Suppressor macrophage treated with lipopolysaccharide for 1 hour (primary cell): ENCODE data around the gene C2CD3.
A peak's percentile ranks its signal among the peaks of the same experiment; 100 is the strongest.

Experiments
- DNase-seq, 3 donors: peaks; one replicate each; pipeline ENCODE4 v3.0.0-alpha.2; 2020 to 2022

The C2CD3 gene, protein sequence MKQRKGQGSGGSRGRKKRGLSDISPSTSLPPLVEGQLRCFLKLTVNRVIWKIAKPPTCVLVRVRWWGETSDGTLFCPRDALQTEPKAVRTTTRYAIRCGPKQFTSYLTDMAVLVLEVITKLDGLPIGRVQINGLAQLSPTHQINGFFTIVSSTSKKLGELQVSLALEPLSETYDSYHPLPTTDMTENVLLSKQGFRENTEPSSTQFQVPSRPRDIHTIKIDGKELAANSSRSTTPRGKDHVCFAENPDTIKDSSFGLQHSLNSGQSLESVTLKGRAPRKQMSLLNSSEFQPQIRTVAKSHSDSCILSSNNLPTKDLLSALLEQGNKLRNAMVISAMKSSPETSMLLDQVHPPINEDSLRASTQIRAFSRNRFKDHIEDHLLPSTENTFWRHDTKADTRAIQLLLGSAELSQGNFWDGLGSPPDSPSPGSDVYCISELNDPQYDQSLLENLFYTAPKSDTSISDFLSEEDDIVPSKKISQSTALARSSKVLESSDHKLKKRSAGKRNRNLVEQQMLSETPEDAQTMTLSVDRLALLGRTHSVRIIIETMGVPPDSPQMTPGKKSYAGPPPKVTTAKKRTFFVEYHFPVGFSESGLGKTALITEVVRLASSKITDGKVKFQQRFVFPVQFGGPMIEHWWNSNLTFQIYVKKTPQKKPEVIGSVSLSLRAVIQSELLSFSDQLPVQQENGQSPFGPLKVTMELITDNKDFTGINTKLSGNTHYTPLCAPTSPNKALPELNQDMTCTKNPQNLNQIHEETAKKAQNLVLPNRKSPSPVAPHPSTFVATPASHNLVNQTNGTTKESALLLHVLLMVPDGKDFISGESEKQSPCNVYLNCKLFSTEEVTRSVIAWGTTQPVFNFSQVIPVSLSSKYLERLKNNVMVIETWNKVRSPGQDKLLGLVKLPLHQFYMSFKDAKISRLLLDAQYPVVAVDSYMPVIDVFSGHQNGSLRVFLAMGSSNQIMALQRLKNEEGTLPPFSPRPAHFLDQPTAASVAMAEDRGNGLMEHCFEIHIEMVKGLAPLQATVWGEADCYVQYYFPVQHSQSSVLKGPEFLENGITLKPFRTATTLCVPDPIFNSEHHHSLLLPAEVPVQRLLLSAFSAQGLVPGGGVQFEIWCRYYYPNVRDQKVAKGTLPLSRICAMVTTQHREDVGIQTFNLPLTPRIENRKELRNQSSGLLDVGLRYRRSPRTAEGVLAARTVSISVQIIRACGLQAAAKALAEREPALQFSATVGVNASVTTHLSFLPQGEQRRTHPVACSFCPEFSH (N-terminal part only)

DNA sequence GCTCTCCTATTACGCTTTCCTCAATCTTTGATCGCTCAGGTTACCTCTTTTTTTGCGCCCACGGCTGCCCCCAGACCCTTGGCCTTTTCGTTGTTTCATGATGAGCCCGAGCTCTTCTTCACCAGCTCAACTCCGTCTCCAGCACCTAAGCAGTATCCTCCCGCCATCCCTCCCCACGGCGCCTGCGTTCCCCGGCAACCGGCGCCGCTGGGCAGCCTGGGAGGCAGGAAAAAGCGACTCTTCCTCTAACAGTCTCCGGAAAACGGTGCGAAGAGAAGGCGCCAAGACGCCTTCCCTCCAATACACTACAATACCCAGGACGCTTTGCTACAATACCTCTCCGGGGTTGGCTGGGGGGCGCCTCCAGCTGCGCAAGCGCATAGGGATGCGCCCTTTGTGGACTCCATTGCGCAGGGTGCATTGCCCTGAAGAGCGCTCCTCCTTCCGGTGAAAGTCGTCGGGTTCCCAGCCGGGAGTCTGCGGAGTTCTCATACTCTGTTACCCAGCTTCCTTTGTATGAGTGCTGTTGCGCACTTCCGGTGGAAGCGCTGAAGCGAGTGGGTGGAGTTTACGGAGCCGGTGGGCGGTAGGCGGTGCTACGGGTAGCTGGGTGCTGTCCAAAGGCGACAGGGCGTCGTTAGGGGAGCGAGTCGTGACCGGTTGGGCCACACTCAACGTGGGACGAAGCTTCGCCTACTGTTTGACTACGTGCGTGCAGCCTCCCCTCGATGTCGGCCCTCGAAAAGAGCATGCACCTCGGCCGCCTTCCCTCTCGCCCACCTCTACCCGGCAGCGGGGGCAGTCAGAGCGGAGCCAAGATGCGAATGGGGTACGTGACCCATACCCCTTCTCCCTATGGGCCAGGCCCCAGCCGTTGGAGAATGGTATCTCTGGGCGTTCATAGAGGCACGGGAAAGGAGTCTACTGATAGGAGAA, at the start of gene C2CD3, which contains the start of gene PPME1:
TSS of gene C2CD3 (minus strand) at position 309 of the 936 bp plus-strand sequence. CDS start at position 99, 210 bp downstream.
TSS of gene PPME1 (plus strand) at position 596 of the 936 bp plus-strand sequence. CDS start at position 729, 133 bp downstream.
- DNase-seq: peak; percentile 98 to 100 (median 99)

DNA sequence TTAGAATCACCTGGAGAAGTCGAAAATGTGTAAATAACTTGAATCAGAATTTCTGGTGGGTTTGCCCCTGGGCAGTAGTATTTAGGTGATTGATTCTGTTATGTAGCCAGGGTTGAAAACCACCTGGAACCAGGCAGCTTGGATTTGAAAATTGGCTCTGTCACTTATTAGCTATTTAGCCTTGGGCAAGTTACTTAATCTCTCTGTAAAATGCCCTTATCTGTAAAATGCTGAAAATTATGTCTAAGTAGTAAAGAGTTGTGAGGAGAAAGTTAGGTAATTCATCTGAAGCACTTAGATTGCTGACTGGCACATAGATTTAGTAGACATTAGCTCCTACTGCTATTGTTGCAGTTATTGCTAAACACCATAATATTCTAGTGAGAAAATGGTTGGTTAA, 49.6 kb upstream of the C2CD3 start:
- no peak for DNase-seq

DNA sequence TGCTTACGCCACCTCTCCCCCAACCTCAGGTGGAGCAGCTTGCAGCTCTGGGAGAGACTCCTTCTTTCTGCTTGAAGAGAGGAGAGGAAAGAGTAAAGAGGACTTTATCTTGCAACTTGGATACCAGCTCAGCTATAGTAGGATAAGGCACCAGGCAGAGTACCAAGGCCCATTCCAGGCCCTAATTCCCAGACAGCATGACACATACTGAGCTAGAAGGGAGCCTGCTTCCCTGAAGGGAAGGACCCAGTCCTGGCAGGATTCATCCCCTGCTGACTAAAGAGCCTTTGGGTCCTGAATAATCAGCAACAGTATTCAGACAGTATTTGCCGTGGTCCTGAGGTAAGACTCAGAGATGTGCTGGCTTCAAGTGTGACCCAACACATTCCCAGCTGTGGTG, 41.7 kb upstream of the C2CD3 start:
- no peak for DNase-seq

DNA sequence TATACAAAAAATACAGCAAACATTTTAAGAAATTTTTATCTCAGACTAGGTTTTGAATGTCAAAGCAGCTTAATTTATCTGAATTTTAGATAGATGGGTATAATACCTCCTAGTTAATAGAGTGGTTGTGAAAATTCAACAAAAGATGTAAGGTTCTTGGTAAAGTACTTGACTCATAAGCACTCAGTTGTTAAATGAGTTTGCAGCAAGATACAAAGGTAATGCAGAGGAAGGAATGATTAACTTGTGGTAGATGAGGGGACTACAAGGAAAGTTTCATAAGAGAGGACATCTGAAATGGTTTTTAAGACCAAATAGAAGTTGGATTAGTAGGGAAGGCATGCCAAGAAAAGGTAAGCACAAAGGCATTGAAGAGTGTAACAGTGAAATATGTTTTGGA, 37.7 kb upstream of the C2CD3 start:
- DNase-seq: no peak

DNA sequence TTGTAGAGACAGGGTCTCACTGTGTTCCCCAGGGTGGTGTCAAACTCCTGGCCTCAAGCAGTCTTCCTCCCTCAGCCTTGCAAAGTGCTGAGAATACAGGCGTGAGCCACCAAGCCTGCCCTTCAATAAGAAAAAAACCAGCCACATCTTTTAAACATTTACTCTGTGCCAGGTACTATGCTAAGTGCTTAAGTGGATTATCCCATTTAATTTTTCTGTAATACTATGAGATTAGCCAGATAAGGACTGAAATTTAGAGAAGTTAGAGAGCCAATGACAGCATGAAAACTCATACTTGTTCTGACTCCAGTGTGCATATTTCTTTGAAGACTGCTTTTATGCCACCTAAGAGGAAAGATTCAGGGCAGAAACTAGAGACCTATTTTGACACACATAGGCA, 35.9 kb upstream of the C2CD3 start:
- DNase-seq: no peak

DNA sequence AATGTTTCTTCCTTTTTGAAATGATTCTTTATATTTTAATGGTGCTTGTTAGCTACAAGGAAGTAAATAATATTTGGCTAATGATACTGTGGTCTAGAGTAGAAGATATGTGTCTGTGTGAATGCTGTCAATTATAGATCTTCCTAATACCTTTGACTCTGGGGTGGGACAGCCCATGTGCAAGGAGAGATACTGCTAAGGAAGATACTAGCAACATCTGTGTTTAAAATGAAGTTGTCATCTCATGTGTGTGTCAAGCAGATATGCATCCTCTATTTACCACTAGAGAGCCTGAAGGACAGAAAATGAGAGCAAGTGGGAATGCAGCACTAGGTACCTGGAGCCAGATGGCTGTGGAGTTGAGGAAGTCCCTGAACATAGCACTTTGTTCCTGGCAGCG, 34.4 kb upstream of the C2CD3 start:
- DNase-seq: no peak

DNA sequence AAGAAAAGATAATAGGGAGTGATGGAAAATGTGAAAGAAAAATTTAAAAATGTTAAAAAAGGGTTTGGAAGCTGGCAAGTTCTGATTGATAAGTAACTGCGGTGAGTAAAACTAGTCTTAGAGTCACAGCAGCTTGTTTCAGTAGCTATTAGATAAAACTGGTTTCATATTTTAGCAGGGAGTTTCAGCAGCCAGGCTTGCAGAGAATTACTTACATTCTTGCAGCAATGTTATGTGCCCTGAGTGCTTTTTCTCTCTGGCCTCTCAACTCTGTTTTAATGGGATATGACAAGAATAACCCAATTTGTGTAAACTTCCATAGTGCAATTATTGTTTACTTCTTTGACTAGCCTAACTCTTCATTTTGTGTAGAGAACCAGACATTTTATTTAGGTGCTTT, 33.9 kb upstream of the C2CD3 start:
- no peak for DNase-seq

DNA sequence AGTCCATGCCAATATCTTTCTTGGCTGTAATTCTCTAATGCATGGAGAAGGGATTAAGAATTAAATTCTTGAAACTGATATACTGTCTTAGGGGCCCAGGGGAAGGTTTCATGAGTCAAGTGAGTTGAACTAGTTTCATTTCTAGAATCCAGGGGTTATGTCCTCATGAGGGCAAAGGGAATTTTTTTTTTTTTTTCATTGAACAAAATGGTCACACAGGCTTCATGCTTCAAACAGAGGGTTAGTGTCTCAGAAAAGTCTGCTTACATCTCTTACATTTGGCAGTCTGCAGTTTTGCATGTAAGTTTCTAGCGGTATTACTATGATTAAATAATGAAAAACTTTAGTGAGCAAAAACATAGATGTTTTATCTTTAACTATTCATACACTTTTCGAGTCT, 33.2 kb upstream of the C2CD3 start:
- no peak for DNase-seq

DNA sequence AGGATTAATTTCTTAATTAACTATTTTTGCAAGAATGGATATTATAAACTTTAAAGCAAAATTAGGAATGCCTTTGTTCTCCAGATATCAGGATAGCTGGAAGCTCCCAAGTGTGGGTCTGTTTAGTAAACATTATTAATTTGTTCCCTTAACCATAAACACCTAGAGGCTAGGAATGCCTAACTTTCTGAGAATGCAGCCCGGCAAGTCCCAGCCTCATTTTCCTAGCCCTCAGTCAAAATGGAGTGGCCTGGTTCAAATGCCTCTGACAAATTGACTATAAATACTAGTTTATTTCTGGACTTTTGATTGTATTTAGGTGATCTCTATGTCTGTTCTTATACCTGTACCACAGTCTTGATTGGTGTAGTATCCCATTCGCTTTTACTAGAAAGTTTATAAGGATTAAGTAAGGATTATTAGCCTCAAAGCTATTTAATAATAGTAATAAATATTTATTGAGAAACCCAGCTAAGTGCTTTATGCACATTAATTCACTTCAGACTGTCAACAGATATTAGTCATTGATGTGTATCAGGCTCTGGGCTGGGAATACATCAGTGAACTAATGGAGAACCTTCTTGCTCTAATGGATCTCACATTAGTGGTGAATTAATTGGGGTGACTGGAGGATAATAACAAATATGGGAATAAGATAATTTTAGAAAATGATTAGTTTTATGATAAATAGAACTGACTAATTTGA, 26.1 kb upstream of the C2CD3 start:
- no peak for DNase-seq

DNA sequence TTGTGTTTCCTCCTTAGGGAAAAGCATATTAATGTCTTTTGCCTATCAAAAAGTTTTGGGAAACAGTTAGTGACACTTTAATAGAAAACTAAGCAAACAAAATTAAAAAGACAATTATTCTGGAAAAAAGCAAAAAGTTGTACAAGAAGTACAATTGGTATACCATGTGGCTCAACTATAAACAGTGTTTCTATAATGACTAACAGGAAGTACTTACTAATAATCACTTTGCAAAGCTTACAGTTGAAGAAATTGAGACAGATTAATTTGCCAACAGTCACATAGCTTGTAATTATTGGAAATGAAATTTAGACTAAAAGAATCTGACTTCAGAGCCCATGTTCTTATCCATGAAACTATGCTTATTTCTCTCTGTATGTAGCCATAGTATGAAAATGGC, 25.0 kb upstream of the C2CD3 start:
- peak in 2 of 3 donors; percentile 43 to 44 for DNase-seq

DNA sequence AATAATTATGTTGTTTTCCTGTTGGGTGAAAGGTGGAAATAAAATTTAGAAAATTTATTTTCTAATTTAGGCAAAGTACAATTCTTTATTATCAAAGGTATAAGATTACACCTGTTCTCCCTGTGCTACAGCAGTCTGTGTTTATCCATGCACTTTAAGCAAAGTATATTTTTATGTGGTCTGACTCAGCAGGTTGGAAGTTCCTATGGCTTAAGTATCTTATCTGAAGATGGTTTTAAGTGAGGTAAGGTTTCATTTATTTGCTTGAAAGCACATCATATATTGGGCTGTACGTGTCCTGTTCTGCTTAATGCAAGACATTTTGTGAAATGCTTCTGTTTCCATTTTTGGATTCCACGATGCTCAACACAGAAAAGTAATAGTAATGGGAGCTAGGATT, 14.9 kb upstream of the C2CD3 start:
- DNase-seq: no peak

DNA sequence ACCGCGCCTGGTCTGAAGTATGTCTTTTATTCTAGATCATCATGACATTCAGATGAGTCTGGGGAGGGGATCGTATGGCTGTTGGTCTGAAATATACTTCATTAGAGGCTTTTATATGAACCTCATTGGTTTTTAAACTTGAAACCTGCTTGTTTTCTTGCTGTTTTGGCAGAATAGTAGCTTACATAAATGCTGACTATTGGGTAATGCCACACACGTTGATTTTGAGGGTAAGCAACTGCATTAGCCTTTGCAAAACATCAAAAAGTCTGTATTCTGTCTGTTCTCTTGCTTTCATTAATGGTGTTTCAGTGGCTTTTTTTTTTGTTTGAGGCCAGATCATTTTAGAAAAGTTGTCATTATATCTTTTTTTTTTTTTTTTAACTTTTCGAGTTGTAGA, 14.5 kb upstream of the C2CD3 start:
- no peak for DNase-seq

DNA sequence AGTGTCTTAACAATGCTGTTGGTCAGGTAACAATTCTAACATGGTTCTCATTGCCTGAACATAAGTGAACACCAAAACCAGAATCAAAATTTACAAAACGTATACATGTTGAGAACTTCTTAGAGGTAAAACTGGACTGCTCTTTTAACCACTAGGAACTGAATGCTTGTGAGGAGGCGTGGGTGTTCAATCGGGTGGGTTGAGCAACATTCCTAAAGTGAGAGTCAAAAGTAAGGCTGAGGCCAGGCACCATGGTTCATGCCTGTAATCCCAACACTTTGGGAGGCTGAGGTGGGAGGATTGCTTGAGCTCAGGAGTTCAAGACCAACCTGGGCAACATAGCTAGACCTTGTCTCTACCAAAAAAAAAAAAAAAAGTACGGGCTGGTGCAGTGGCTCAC, 11.8 kb upstream of the C2CD3 start:
- peak in 2 of 3 donors; percentile 18 to 22 for DNase-seq

DNA sequence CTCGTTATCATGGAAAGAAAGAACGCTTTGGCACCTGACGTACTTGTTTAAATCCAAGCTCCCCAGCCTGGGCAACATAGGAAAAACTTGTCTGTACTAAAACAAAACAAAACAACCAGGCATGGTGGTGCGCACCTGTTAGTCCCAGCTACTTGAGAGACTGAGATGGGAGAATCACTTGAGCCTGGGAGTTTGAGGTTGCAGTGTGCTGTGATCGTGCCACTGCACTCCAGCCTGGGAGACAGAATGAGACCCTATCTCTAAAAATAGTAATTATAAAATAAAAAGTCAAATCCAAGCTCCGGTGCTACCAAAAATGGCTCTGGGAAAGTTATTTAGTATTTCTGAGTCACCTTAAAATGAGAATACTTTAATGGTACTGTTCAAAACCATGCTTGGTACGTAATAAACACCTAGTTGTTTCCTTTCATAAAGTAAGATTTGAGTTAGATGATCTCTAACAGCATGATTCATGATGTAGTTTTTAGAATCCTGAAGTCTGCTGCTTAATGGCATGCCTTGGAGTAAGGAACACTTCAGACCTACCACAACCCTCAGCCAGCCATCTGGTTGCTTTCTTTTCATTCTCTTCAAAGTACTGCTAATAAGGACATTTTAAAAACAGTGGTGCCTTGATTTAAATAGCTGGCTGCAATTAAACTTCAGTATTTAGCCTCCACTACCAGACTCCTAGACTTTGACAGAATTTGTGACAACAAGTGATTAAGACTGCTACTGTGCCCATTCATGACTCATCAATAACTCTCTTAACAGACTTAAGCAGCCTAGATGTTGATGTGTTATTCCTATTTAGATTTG, 8.6 kb upstream of the C2CD3 start:
- DNase-seq: no peak

DNA sequence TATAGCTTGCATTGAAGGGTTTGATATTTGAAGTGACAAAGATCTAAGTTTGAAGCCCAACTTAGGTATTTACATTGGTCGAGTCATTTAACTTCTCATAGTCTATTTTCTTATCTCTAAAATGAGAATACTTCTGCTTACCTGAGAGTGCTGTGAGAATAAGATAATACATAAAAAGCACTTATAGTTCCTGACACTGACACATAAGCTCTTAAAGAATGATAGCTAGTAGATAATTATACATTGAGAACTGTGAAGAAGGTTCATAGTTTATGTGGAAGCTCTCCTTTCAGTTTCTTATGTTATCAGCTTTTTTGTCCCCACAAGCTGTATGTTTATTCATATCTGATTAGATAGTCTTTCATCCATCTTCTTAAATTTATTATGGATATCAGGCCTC, 5.1 kb upstream of the C2CD3 start:
- DNase-seq: no peak

DNA sequence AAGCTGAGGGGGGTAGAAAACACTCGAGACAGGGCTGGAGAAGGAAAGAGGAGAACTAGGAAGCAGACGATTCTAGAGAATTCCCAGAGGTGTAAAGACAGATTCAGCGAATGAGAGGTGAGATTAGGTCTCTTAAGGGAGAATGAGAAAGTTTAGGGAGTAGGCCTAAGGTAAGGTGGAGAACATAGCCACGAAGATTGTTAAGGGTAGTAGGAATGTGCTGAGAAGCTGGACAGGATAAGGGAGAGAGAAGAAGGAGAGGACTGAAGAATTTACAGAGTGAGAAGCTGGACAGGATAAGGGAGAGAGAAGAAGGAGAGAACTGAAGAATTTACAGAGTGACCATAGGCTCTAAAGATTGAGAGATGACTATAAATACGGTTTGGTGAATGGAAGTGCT, 1.2 kb upstream of the C2CD3 start:
- DNase-seq: no peak

DNA sequence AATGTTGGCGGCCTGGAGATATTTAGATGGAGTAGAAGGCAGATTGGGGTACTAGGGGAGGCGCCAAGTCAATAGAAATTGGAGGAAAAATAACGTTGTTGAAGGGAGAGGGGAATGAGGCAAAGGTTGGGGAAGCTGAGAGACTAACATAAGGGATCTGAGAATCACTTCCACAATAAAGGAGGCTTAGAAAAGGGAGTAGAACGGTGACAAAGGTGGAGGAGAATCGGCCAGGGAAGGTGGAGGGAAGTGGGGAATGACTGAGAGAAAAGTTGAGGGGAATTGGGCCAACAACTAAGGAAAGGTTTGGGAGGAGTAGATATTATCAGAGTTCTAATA, 797 bp upstream of the C2CD3 start:
- no peak for DNase-seq

DNA sequence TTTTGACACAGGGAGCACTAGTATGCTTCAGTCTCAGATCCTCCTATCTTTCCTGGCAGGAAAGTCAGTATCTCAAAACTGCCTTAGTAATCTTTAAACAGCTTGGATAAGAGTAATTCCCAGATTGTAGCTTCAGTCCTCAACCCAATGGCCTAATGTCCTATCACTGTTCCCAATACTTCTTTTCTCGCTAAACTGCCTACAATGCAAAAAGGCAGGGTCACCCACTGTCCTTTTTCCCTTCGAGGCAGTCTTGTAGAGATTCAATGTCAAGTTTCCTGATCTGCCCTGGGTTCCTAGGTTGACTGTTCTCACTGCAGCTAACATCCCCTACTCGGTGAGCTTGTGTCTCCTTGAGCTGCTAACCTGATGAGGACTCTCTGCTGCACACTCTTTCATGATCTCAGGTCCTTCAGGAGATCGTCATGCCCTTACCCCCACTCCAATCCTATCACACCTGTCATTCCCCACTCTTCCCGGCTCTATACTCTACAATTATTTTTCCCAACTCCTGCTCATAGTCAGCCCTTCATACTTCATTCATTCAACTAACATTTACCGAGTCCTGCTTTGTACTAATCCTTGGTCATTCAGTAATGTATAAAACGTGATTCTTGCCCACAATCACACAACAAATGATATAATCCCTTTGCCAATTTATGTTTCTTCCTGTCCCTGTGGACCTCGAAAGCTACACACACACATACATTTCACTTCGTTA, 904 bp downstream of the C2CD3 start:
- DNase-seq: peak in 1 of 3 donors; percentile 18

DNA sequence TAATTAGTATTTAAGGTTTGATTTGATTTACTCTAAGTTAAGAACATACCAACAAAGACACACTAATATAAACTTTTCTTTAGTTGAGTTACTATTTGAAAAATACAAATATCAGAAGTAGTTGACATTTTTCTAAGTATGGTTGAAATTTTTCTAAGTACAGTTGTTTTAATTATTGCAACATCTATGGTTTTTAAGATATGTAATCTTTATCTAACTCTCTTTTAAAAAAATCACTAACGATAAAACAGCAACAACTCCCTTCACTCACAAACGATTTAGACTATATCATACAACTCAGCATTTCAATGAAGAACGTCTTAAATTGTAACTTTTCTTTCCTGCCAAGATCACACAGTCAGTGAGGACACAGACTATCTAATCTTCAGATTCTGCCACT, 2.0 kb downstream of the C2CD3 start:
- DNase-seq: no peak
